ENCODE data around the gene ZNF396. TPM values are rescaled to one million over a fixed set of nuclear protein-coding genes. Genes with fewer than 3 reads are reported as not detected.

The ZNF396 gene
- total RNA-seq, 8 experiments from 2014 or later, result 1.8 to 7.8 (median 3.9) TPM

DNA sequence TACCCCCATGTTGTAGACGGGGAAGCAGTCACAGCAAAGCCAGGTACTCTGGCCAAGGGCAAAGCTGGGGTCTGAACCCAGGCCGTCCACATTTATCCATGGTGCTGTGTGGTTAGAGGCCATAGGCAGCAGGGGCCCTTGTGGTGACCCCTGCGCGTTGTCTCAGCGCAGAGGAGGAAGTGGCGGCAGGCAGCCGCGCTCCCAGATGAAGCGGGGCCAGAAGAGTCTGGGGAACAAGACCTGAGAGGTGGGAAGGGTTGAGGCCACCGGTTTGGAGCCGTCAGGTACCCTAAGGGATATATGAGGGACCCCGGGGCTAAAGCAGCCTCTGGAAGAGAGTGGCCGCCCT lies 770 bp downstream of the ZNF396 start:
- in situ Hi-C loops (cut with MboI; ENCODE audit: low pct_unique_long_range_greater_than_20kb in 2 of 9, low sequenced_read_pairs in 9 of 9, unreplicated experiment in 9 of 9), result no loop called here
- ATAC-seq (replicated peaks in 6 of 8), result peak in 6 of 8 experiments; percentile 9 to 19 (median 13)
- H3K4me1 ChIP-seq (replicated peaks in 1 of 2), result no peaks in the 10 kb centered on the region
- 0 to 100% (median 44%) methylated on average over 1 to 6 of the region's 13 CpGs; no CpG with 5 or more reads in 3 of the 10 experiments for WGBS, 10 experiments
- peak overlapping the region; percentile 49 to 90 (median 64) for H3K4me3 ChIP-seq
- H3K27ac ChIP-seq, result peak overlapping the region in 1 of 2 donors; percentile 62

DNA sequence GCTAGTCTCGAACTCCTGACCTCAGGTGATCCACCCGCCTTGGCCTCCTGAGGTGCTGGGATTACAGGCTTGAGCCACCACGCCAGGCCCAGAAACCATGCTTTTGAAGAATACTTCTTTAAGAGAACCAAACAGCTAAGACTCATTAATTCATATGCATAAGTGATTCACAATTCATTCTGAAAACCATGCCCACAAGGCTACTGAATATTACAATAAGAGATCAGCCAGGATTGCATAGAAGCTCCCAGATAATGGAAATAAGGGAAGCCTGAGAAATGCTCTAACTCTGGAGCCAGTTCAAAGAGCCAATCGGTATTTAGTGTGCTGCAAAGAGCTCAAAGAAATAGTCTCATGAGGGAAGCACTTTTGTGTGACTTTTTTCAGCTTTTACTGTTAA lies 2.4 kb downstream of the ZNF396 start:
- in situ Hi-C loops (cut with MboI; ENCODE audit: low pct_unique_long_range_greater_than_20kb in 2 of 9, low sequenced_read_pairs in 9 of 9, unreplicated experiment in 9 of 9), result loop anchor here in 1 of 9 experiments (25.0 kb wide), 2 partner anchors 137 to 362 kb away; partner anchors contain the start of gene ZNF397
- peak in 3 of 8 experiments; percentile 24 to 68 (median 56) for ATAC-seq (replicated peaks in 6 of 8)

DNA sequence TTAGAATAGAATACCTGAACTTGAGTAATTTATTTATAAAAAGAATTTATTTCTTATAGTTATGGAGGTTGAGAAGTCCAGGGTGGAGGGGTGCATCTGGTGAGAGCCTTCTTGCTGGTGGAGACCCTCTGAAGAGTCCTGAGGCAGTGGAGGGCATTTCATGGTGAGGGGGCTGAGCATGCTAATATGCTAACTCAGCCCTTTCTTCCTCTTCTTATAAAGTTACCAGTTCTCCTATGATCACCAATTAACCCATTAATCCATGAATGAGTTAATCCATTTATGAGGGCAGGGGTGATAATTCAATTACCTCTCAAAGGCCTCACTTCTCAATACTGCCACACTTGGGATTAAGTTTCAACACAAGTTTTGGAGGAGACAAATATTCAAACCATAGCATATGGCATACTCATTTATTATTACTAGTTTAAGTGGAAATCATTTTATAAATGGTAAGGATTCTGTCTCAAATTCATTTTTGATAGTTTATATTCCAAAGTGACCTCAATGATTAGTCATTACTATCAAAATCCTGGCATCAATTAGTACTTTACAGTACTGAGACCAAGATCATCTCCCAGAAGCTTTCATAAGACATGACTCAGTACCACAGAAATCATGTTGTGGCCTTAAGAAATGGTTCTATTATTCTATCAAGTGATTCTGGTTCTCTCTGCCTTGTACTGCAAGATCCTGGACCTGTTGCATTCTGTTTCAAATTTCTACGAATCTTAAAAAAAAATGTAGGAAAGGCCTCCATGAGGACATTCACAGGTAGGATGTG lies 5.5 kb downstream of the ZNF396 start:
- Histone ChIP-seq H3K27ac (no peak overlapping the region), H3K4me1 (replicated peaks in 1 of 2) (no peaks in the 10 kb centered on the region), H3K4me3 (no peak overlapping the region)
- no peak for ATAC-seq (replicated peaks in 6 of 8)
- WGBS, 10 experiments, result 50 to 100% (median 84%) methylated on average over 1 of the region's 1 CpG; no CpG with 5 or more reads in 2 of the 10 experiments
- in situ Hi-C loops (cut with MboI; ENCODE audit: low pct_unique_long_range_greater_than_20kb in 2 of 9, low sequenced_read_pairs in 9 of 9, unreplicated experiment in 9 of 9), result loop anchor here in 1 of 9 experiments (25.0 kb wide), 2 partner anchors 134 to 359 kb away; partner anchors contain the start of gene ZNF397

More for the DNA sequence above, 2.4 kb downstream of the ZNF396 start:
- Histone ChIP-seq H3K4me1 (replicated peaks in 1 of 2) (no peaks in the 10 kb centered on the region), H3K27ac (no peak overlapping the region), H3K4me3 (no peak overlapping the region)
- WGBS, 10 experiments, result 39 to 100% (median 83%) methylated on average over 1 to 4 of the region's 4 CpGs; no CpG with 5 or more reads in 3 of the 10 experiments

DNA sequence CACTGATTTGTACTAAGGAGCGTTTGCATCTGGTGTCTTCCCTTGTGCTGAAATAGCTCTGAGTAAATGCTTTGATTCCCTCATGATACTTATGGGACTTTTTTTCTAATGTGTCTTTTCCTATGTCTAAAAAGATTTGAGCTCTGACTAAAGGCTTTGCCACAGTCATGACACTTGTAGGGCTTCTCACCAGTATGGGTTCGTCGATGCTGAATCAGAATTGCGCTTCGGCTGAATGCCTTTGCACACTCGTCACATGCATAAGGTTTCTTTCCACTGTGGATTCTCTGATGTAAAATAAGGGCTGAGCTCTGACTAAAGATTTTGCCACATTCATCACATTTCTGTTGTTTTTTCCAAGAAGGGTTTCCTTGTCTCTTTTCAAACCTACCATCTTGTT lies 8.0 kb downstream of the ZNF396 start:
- H3K4me1 ChIP-seq (replicated peaks in 1 of 2), result no peaks in the 10 kb centered on the region
- in situ Hi-C loops (cut with MboI; ENCODE audit: low pct_unique_long_range_greater_than_20kb in 2 of 9, low sequenced_read_pairs in 9 of 9, unreplicated experiment in 9 of 9), result loop anchor here in 1 of 9 experiments (25.0 kb wide), 2 partner anchors 132 to 357 kb away; partner anchors contain the start of gene ZNF397
- H3K4me3 ChIP-seq, result no peak overlapping the region
- 46 to 100% (median 88%) methylated on average over 1 to 6 of the region's 6 CpGs; no CpG with 5 or more reads in 1 of the 10 experiments for WGBS, 10 experiments
- no peak overlapping the region for H3K27ac ChIP-seq
- ATAC-seq (replicated peaks in 6 of 8), result peak in 2 of 8 experiments; percentile 85 to 89

DNA sequence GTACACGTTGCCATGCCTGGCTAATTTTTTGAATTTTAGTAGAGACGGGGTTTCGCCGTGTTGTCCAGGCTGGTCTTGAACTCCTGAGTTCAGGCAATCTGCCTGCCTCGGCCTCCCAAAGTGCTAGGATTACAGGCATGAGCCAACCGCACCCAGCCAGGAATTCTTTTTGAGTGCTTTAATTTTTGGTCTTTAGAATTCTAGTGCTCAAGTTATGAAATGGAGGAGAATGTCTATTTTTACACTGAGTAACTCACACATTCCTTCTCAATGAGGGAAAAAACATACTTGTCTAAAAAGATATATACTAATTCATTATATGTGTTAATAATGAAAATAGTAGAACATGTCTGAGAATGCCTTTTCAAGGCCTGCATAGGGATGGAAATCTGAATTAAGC lies 8.5 kb downstream of the ZNF396 start:
- in situ Hi-C loops (cut with MboI; ENCODE audit: low pct_unique_long_range_greater_than_20kb in 2 of 9, low sequenced_read_pairs in 9 of 9, unreplicated experiment in 9 of 9), result loop anchor here in 1 of 9 experiments (25.0 kb wide), 2 partner anchors 131 to 356 kb away; partner anchors contain the start of gene ZNF397
- no peak overlapping the region for H3K4me3 ChIP-seq
- ATAC-seq (replicated peaks in 6 of 8), result no peak
- no peak overlapping the region for H3K27ac ChIP-seq
- WGBS, 10 experiments, result 70 to 100% (median 92%) methylated on average over 1 to 6 of the region's 6 CpGs; no CpG with 5 or more reads in 4 of the 10 experiments
- H3K4me1 ChIP-seq (replicated peaks in 1 of 2), result no peaks in the 10 kb centered on the region

DNA sequence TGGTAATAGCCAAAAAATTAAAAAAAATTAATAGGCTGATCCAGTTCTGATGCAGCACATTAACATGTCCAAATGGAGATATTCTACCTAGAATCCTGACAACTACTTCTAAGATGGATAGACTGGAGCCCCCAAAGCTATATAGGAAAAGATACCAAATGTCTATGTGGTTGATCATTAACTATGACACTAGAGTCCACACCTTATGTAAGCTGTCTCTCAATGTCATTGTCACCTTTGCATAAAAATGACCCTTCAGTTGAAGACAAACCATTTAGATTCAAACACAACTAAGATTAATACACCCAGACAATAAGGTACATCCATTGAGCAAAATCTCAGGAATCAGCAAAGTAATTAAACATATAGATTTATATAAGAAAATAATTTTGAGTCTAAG lies 14.6 kb downstream of the ZNF396 start:
- no peak for ATAC-seq (replicated peaks in 6 of 8)
- no peak overlapping the region for H3K4me3 ChIP-seq
- no peak overlapping the region for H3K27ac ChIP-seq
- in situ Hi-C loops (cut with MboI; ENCODE audit: low pct_unique_long_range_greater_than_20kb in 2 of 9, low sequenced_read_pairs in 9 of 9, unreplicated experiment in 9 of 9), result loop anchor here in 1 of 9 experiments (25.0 kb wide), 2 partner anchors 125 to 350 kb away; partner anchors contain the start of gene ZNF397
- H3K4me1 ChIP-seq (replicated peaks in 1 of 2), result no peaks in the 10 kb centered on the region

DNA sequence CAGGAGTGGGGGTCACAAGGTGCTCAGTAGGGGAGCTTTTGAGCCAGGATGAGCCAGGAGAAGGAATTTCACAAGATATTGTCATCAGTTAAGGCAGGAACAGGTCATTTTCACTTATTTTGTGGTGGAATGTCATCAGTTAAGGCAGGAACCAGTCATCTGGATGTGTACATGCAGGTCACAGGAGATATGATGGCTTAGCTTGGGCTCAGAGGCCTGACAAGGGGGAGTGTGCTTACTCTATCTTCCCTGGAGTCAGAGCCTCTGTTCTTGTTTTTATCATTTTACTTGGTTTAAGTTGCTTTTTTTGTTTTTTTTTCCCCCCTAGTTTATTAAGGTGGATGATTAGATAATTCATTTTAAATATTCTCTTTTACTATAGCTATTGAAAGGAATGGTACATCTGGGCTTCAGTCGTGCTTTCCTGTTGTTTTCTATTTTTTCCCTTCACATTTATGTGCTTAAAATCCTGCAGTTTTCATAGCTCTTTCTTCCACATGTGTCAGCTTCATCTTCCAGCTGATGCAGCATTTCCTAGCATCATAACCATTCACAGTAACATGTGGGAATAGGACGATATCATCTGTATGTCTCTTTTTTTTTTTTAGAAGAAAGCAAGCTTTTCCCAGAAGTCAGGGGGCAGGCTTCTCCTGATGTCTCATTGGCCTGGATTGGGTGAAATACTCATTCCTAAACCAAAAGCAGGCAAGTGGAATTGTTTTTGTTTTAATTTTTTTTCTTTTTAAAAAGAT lies 15.4 kb downstream of the ZNF396 start:
- H3K27ac ChIP-seq, result no peak overlapping the region
- no peak overlapping the region for H3K4me3 ChIP-seq
- in situ Hi-C loops (cut with MboI; ENCODE audit: low pct_unique_long_range_greater_than_20kb in 2 of 9, low sequenced_read_pairs in 9 of 9, unreplicated experiment in 9 of 9), result loop anchor here in 1 of 9 experiments (25.0 kb wide), 2 partner anchors 124 to 349 kb away; partner anchors contain the start of gene ZNF397
- H3K4me1 ChIP-seq (replicated peaks in 1 of 2), result no peaks in the 10 kb centered on the region
- WGBS, 10 experiments, result 0 to 100% (median 72%) methylated on average over 1 to 2 of the region's 2 CpGs; no CpG with 5 or more reads in 1 of the 10 experiments
- no peak for ATAC-seq (replicated peaks in 6 of 8)

DNA sequence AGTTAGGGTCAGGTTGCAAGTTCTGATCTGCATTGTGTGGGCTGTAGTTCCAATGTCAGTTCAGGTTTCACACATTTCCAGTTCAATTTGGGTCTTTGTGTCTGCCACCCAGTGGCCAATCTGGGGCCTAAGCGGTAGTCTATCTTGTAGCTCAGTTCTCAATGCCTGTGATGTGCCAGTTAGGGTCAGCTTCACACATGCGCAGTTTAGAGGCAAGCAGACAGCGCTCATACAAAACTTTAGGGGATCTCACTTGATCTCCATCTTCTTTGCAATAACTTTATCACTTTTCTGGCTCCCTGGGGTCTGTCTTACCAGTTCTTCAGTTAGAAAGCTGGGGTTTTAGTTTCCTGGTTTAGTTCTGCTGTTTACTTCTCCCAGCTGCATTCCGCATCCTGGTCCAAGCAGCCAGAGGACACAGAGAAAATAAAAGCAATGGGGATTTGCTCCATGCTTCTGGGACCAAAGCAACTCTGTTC lies 22.0 kb downstream of the ZNF396 start:
- in situ Hi-C loops (cut with MboI; ENCODE audit: low pct_unique_long_range_greater_than_20kb in 2 of 9, low sequenced_read_pairs in 9 of 9, unreplicated experiment in 9 of 9), result loop anchor here in 1 of 9 experiments (25.0 kb wide), 2 partner anchors 118 to 343 kb away; partner anchors contain the start of gene ZNF397
- Histone ChIP-seq H3K27ac (no peak overlapping the region), H3K4me3 (no peak overlapping the region), H3K4me1 (replicated peaks in 1 of 2) (no peaks in the 10 kb centered on the region)
- 0 to 100% (median 44%) methylated on average over 1 to 4 of the region's 4 CpGs; no CpG with 5 or more reads in 1 of the 10 experiments for WGBS, 10 experiments
- peak; percentile 83 to 100 (median 96) for ATAC-seq (replicated peaks in 6 of 8)

DNA sequence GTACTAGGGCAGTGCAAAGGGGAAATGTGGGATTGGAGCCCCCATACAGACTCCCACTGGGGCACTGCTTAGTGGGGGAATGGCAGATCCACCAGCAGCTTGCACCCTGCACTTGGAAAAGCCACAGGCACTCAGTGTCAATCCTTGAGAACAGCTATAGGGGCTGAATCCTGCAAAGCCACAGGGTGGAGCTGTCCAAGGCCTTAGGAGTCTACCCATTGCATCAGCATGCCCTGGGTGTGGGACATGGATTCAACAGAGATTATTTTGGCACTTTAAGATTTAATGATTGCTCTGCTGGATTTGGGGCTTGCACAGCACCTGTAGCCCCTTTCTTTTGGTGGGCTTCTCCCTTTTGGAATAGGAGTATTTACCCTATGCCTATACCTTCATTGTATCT lies 24.4 kb downstream of the ZNF396 start:
- no peak for ATAC-seq (replicated peaks in 6 of 8)
- Histone ChIP-seq H3K27ac (no peak overlapping the region), H3K4me3 (no peak overlapping the region), H3K4me1 (replicated peaks in 1 of 2) (no peaks in the 10 kb centered on the region)
- in situ Hi-C loops (cut with MboI; ENCODE audit: low pct_unique_long_range_greater_than_20kb in 2 of 9, low sequenced_read_pairs in 9 of 9, unreplicated experiment in 9 of 9), result loop anchor here in 1 of 9 experiments (25.0 kb wide), 2 partner anchors 115 to 340 kb away; partner anchors contain the start of gene ZNF397

DNA sequence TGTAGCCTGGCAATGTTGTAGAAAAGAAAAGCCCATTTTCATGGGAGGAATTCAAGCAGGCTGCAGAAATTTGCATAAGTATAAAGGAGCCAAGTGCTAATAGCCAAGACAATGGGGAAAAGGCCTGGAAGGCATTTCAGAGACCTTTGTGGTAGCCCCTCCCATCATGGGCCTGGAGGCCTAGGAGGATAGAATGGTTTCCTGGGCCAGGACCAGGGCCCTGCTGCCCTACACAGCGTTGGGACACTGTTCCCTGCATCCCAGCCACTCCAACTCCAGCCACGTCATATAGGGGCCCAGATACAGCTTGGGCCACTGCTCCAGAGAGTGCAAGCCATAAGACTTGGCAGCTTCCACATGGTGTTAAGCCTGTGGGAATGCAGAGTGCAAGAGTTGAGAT lies 24.9 kb downstream of the ZNF396 start:
- ATAC-seq (replicated peaks in 6 of 8), result no peak
- in situ Hi-C loops (cut with MboI; ENCODE audit: low pct_unique_long_range_greater_than_20kb in 2 of 9, low sequenced_read_pairs in 9 of 9, unreplicated experiment in 9 of 9), result loop anchor here in 1 of 9 experiments (25.0 kb wide), 2 partner anchors 115 to 340 kb away; partner anchors contain the start of gene ZNF397
- 17 to 83% (median 63%) methylated on average over 1 to 2 of the region's 2 CpGs; no CpG with 5 or more reads in 5 of the 10 experiments for WGBS, 10 experiments
- no peaks in the 10 kb centered on the region for H3K4me1 ChIP-seq (replicated peaks in 1 of 2)
- no peak overlapping the region for H3K27ac ChIP-seq
- H3K4me3 ChIP-seq, result no peak overlapping the region

DNA sequence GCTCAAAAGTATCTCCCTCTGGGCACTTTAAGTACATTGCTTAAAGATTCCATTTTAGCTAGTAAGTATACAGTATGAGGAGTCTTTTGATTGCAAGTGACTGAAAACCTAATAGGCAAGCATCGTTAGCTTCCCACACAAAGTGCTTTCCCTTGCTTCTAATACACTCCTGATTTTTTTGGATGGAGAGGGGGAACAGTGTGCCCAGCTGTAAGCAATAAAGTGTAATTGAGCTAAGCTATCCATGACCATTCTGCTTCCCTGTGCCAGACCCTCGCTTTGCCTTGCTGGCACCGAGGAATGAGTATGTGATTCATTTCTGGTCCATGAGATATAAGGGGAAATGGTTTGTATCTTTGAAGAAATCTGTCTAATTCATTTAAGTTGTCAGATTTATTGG lies 29.1 kb downstream of the ZNF396 start:
- ATAC-seq (replicated peaks in 6 of 8), result no peak
- WGBS, 10 experiments, result 0 to 100% (median 83%) methylated on average over 1 to 3 of the region's 3 CpGs; no CpG with 5 or more reads in 3 of the 10 experiments
- H3K4me3 ChIP-seq, result no peak overlapping the region
- peaks cover 9 to 14% of the 10 kb centered on the region in 2 donors for H3K4me1 ChIP-seq (replicated peaks in 1 of 2)
- H3K27ac ChIP-seq, result no peak overlapping the region
- in situ Hi-C loops (cut with MboI; ENCODE audit: low pct_unique_long_range_greater_than_20kb in 2 of 9, low sequenced_read_pairs in 9 of 9, unreplicated experiment in 9 of 9), result no loop called here

DNA sequence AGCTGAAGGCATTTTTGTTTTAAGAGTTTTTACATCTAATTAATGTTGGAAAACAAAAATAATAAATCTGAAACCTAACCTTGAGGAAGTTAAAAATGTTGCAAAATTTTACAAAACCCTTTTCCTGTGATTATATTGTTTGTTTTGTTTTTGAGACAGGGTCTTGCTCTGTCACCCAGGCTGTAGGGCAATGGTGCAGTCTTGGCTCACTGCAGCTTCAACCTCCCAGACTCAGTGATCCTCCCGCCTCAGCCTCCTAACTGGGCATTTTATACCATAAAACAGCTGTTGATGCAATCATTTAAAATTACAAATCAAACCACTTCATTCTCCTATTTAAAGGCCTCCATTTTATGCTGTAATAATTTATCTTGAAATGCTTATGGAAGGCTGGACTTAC lies 31.2 kb downstream of the ZNF396 start:
- no peak for ATAC-seq (replicated peaks in 6 of 8)
- in situ Hi-C loops (cut with MboI; ENCODE audit: low pct_unique_long_range_greater_than_20kb in 2 of 9, low sequenced_read_pairs in 9 of 9, unreplicated experiment in 9 of 9), result no loop called here
- H3K4me1 ChIP-seq (replicated peaks in 1 of 2), result peaks cover 9 to 19% of the 10 kb centered on the region in 2 donors
- H3K27ac ChIP-seq, result no peak overlapping the region
- H3K4me3 ChIP-seq, result no peak overlapping the region
- 80 to 100% (median 100%) methylated on average over 1 of the region's 1 CpG; no CpG with 5 or more reads in 5 of the 10 experiments for WGBS, 10 experiments

All from motor neuron (in vitro differentiated cells).